GDM1 (cell line): ENCODE measurements around the gene TNIP2.
A peak's percentile ranks its signal among the peaks of the same experiment; 100 is the strongest.

Experiments used
- DNase-seq: peaks from one replicate; lab custom pipeline; 2025; lab: John Stamatoyannopoulos, UW

TNIP2 gene

GRCh38 chr4:2755821-2756690 is at the start of gene TNIP2:
Gene TNIP2, minus strand, starts transcription at chr4:2756336. Its CDS starts 47 bp downstream, at chr4:2756289.
- peak; percentile 61 for DNase-seq

GRCh38 chr4:2804973-2805501 is 48.9 kb upstream of the TNIP2 start:
- no peak for DNase-seq

GRCh38 chr4:2804449-2804972 is 48.4 kb upstream of the TNIP2 start:
- DNase-seq, result no peak

GRCh38 chr4:2803624-2804448 is 47.7 kb upstream of the TNIP2 start:
- DNase-seq, result no peak

GRCh38 chr4:2802618-2803531 is 46.7 kb upstream of the TNIP2 start:
- DNase-seq, result no peak

- peak; percentile 83 for DNase-seq
Measured at GRCh38 chr4:2800691-2801596, 44.8 kb upstream of the TNIP2 start.

DNA sequence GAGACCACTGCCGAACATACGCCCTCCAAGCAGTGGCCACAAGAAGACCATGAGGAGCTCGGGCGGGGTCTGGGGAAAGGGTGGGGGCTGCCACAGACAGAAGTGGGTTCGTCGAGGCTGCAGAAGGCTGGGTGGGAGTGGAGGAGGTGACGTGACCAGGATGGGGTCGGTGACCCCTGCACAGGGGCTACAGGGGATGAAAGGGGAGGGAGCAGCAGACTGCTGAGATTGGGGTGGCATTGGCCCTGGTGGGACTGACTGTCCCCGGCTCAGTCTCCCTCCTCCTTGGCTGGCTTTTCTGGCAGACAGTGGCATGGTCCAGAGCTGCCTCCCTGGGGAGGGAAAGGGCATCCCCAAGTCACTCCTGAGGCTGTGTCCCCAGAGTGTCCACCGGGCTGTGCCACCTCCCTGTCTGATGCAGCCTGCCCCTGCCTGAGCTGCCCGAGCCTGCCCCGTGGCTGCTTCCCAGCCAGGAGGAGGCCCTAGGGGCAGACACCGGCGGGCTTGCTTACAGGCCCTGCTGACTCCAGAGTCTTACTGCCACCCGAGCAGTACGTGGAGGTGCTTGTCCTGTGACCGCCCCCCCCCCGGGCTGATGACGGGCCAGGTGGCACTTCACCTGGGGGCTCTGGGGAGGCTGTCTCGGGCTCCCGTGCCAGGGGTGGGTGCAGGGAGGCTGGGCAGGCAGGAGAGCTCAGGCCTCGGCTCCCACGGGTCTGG is 44.0 kb upstream of the TNIP2 start:
- DNase-seq, result no peak

DNA sequence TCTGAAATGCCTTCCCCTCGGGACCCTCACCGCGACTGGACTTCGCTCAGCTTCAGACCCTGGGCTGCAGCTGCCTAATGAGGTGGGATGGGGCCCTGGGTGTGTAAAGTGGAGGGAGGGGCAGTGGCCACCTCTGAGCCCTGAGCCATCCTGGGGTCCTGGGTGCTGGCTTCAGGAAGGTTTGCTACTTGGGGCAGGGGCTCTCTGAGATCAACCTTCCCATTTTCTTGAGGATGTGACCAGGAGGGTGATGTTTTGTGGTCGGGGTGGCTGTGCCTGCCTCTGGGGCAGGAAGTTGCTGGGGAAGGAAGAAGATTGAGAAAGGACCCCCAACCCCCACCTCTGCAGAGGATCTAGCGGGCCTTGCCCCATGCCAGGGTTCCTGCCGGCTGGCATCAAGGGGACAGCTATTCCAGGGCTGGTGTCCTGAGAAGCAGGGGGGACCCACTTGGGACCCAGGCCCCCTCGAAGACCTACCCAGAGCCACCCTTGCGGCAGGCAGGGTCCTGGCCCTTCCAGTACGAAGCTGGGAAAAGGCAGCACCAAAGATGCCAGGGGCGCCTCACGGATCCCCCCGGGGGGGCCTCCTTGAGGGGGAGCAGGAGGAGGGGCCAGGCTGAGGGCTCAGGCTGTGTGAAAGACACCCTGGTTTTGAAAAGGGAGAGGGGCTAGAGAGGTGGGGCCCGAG is 43.2 kb upstream of the TNIP2 start:
- peak; percentile 51 for DNase-seq

- DNase-seq, result peak; percentile 74
Measured at GRCh38 chr4:2798399-2799223, 42.5 kb upstream of the TNIP2 start.

- no peak for DNase-seq
Measured at GRCh38 chr4:2797545-2798305, 41.6 kb upstream of the TNIP2 start.

DNA sequence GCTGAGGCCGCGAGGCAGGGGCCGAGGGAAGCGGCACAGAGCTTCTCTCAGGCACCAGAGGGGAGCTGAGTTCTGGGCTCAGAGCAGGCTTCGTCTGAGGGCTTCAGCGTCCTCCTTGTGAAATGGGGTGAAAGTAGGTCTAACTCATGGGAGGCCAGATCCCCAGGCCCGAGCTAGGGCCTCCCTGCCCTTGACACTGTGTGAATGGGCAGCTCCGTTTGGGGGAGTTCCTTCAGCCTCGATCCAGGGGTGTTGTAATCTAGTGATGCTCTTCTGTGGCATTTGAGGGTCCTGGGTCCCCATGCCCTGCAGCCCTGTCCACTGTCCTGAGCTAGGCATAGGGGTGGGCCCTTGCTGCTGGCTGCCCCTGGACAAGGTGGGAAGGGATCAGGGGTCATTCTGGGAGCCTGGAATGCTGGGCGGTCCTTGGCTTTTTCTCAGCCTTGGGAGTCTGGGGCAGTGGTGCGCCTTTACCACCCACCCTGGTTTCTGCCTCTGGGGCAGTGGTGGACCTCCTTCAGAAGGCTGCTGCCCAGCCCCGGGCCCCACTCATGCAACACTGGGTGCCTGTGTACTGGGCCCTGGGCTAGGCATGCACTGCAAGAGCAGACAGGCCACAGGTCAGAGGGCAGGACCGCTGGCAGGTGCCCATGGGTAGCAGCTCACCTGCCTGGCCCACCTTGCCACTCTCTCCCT is 40.9 kb upstream of the TNIP2 start:
- DNase-seq, result no peak

GRCh38 chr4:2795893-2796848 is 40.0 kb upstream of the TNIP2 start:
- no peak for DNase-seq

DNA sequence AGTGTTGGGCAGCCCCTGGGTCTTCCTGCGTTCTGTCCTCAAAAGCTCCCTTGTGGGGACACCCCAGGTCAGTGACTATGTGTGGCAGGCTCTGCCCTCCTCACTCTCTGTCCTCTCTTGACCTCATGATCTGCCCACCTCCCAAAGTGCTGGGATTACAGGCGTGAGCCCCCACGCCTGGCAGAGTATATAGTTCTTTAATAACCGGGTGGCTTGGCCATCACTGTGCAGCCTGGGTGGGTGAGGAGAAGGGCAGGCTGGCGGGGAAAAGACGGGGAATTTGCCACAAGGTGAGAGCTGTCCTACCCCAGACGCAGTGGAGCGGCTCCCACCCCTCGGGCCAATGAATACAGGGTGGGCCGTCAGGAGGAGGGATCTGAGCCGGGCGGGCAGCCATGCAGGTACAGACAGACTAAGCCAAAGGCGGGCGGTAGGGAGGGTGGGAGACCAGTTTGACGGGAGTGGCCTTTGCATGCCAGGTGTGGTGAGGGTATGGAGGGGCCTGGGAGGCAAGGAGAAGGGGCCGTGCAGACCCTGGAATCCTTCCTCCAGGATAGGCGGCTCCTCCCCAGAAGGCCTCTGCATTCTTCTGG is 39.3 kb upstream of the TNIP2 start:
- no peak for DNase-seq

GRCh38 chr4:2794486-2795299 is 38.6 kb upstream of the TNIP2 start:
- DNase-seq, result no peak
